ENCODE results near the gene GRIP1.

DNA sequence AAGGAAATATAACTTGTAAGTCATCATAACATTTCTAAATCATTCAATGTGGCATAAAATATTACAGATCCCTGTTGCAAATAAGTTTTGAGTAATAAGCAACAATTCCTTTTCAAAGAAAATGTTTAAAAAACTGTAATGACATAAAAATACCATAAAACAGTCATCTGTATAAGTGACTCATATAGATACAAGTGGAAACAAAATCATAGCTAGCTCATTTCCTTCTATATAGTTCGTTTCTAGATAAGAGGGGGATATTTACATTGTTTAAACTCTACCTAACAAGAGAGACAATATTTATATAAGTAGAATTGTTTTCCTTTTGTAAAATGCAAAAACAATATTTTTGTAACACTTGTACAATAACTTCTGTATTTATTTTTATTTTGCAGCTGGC is 148.9 kb downstream of the GRIP1 start:
- TF ChIP-seq TAF1 (IDR thresholded peaks at IDR 0.05; ENCODE audit: borderline replicate concordance, low read depth, low read length) = no peak
- TF ChIP-seq POLR2AphosphoS5 (IDR thresholded peaks at IDR 0.05; ENCODE audit: low read depth, low read length) = no peak
- TF ChIP-seq POLR2A (IDR thresholded peaks at IDR 0.05; ENCODE audit: low read depth, low read length) = no peak
